Stimulated activated CD4-positive, alpha-beta T cell treated with anti-CD3 and anti-CD28 coated beads, Interleukin-4, amount 100 ng/mL, for 24 hours (primary cell): Measurements from ENCODE around the gene GIT2.
"Not testable (repeated sequence)": the region's sequence is repeated elsewhere in the genome, so short reads cannot be mapped to it uniquely, and the experiment has no call there.

Source experiments
- DNase-seq: peaks from one replicate; pipeline ENCODE4 v3.0.0-alpha.2; 2020

GIT2 gene

GRCh38 chr12:109944561-109945359, 51.4 kb downstream of the GIT2 start:
- DNase-seq = no peak

GRCh38 chr12:109943811-109944210, 52.4 kb downstream of the GIT2 start:
- no peak for DNase-seq

GRCh38 chr12:109940339-109940923, 55.7 kb downstream of the GIT2 start:
- DNase-seq = no peak

GRCh38 chr12:109939504-109939903, 56.7 kb downstream of the GIT2 start:
- no peak for DNase-seq

- DNase-seq = no peak
These were observed 57.2 kb downstream of the GIT2 start for GRCh38 chr12:109938947-109939346.

- no peak for DNase-seq
These were observed 58.8 kb downstream of the GIT2 start for GRCh38 chr12:109937371-109937770.

GRCh38 chr12:109934026-109934425, 62.1 kb downstream of the GIT2 start:
- peak; percentile 15 for DNase-seq

- no peak for DNase-seq
These were observed 63.2 kb downstream of the GIT2 start for GRCh38 chr12:109932878-109933503.

- DNase-seq = no peak
These were observed 65.0 kb downstream of the GIT2 start for GRCh38 chr12:109931143-109931542.

- DNase-seq = no peak
These were observed 66.0 kb downstream of the GIT2 start for GRCh38 chr12:109930028-109930800.

GRCh38 chr12:109929326-109929725, 66.8 kb downstream of the GIT2 start:
- not testable (repeated sequence) for DNase-seq

- no peak for DNase-seq
These were observed 68.0 kb downstream of the GIT2 start for GRCh38 chr12:109928058-109928656.

GRCh38 chr12:109927622-109928021, 68.5 kb downstream of the GIT2 start:
- DNase-seq = peak; percentile 39

GRCh38 chr12:109926488-109927210, 69.5 kb downstream of the GIT2 start:
- DNase-seq = no peak

- no peak for DNase-seq
These were observed 70.2 kb downstream of the GIT2 start for GRCh38 chr12:109926016-109926415.

GRCh38 chr12:109925185-109925840, 70.9 kb downstream of the GIT2 start:
- DNase-seq = no peak

GRCh38 chr12:109923481-109924245, 72.5 kb downstream of the GIT2 start:
- DNase-seq = no peak

GRCh38 chr12:109923038-109923437, 73.1 kb downstream of the GIT2 start:
- DNase-seq = no peak

GRCh38 chr12:109921982-109922381, 74.2 kb downstream of the GIT2 start:
- DNase-seq = no peak

GRCh38 chr12:109920261-109920780, 75.8 kb downstream of the GIT2 start:
- no peak for DNase-seq

- no peak for DNase-seq
These were observed 76.7 kb downstream of the GIT2 start for GRCh38 chr12:109919456-109919855.
